ENCODE results near the gene COMMD3. TPM values are rescaled to one million over a fixed set of nuclear protein-coding genes. Genes with fewer than 3 reads are reported as not detected.

COMMD3 gene
- total and polyA plus RNA-seq, 9 of the 15 experiments (the other 6 are each of a cell fraction or from before 2014, with no cell fraction given), result 50.7 to 217 (median 80.1) TPM

- TF ChIP-seq, protein P1, sequence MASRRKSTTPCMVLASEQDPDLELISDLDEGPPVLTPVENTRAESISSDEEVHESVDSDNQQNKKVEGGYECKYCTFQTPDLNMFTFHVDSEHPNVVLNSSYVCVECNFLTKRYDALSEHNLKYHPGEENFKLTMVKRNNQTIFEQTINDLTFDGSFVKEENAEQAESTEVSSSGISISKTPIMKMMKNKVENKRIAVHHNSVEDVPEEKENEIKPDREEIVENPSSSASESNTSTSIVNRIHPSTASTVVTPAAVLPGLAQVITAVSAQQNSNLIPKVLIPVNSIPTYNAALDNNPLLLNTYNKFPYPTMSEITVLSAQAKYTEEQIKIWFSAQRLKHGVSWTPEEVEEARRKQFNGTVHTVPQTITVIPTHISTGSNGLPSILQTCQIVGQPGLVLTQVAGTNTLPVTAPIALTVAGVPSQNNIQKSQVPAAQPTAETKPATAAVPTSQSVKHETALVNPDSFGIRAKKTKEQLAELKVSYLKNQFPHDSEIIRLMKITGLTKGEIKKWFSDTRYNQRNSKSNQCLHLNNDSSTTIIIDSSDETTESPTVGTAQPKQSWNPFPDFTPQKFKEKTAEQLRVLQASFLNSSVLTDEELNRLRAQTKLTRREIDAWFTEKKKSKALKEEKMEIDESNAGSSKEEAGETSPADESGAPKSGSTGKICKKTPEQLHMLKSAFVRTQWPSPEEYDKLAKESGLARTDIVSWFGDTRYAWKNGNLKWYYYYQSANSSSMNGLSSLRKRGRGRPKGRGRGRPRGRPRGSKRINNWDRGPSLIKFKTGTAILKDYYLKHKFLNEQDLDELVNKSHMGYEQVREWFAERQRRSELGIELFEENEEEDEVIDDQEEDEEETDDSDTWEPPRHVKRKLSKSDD (conservative IDR thresholded peaks at IDR 0.05; ENCODE audit: low read length), result no peak
- TF ChIP-seq FOXK2 (conservative IDR thresholded peaks at IDR 0.05 in 1 of 2, IDR thresholded peaks at IDR 0.05 in 1 of 2; ENCODE audit: low read depth in 2 of 2) (no peak), CHD4 (IDR thresholded peaks at IDR 0.05; ENCODE audit: insufficient read depth, insufficient replicate concordance, low read depth, low read length, poor library complexity, severe bottlenecking) (no peak), ZSCAN32 (CRISPR knock-in tag; IDR thresholded peaks at IDR 0.05) (no peak), TFE3 (CRISPR knock-in tag; IDR thresholded peaks at IDR 0.05) (no peak), SIRT6 (IDR thresholded peaks at IDR 0.05; ENCODE audit: low read depth, low read length) (no peak), TAF9B (IDR thresholded peaks at IDR 0.05; ENCODE audit: partially characterized antibody) (peak; percentile 30), PCBP1 (IDR thresholded peaks at IDR 0.05; ENCODE audit: low read depth, low read length, poor library complexity, severe bottlenecking) (no peak), PYGO2 (tag; IDR thresholded peaks at IDR 0.05) (no peak), CBFA2T3 (IDR thresholded peaks at IDR 0.05) (no peak), STAT5B (CRISPR knock-in tag; IDR thresholded peaks at IDR 0.05) (no peak), ELF2 (CRISPR knock-in tag; IDR thresholded peaks at IDR 0.05) (no peak), ZNF12 (CRISPR knock-in tag; IDR thresholded peaks at IDR 0.05) (no peak), BRD9 (IDR thresholded peaks at IDR 0.05; ENCODE audit: low read depth, partially characterized antibody) (no peak), FOXJ3 (CRISPR knock-in tag; IDR thresholded peaks at IDR 0.05) (no peak), MTF1 (CRISPR knock-in tag; IDR thresholded peaks at IDR 0.05; ENCODE audit: borderline replicate concordance) (no peak), ZFPM2 (CRISPR knock-in tag; IDR thresholded peaks at IDR 0.05) (no peak), RAD21 (CRISPR knock-in tag; conservative IDR thresholded peaks at IDR 0.05 in 1 of 2, IDR thresholded peaks at IDR 0.05 in 1 of 2) (no peak; a peak in 1 of 4 replicates)
- TF ChIP-seq, protein P2, sequence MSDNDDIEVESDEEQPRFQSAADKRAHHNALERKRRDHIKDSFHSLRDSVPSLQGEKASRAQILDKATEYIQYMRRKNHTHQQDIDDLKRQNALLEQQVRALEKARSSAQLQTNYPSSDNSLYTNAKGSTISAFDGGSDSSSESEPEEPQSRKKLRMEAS (CRISPR knock-in tag; IDR thresholded peaks at IDR 0.05), result no peak
These were observed 24.4 kb downstream of the COMMD3 start (continued) for GRCh38 chr10:22340329-22341189.

Data from K562 (cell line).